ENCODE measurements around the gene SKI.

SKI gene

GRCh38 chr1:2306151-2306978 lies 78.2 kb downstream of the SKI start:
- DNase-seq (ENCODE audit: low read depth) = no peak
- TF ChIP-seq, protein P1, sequence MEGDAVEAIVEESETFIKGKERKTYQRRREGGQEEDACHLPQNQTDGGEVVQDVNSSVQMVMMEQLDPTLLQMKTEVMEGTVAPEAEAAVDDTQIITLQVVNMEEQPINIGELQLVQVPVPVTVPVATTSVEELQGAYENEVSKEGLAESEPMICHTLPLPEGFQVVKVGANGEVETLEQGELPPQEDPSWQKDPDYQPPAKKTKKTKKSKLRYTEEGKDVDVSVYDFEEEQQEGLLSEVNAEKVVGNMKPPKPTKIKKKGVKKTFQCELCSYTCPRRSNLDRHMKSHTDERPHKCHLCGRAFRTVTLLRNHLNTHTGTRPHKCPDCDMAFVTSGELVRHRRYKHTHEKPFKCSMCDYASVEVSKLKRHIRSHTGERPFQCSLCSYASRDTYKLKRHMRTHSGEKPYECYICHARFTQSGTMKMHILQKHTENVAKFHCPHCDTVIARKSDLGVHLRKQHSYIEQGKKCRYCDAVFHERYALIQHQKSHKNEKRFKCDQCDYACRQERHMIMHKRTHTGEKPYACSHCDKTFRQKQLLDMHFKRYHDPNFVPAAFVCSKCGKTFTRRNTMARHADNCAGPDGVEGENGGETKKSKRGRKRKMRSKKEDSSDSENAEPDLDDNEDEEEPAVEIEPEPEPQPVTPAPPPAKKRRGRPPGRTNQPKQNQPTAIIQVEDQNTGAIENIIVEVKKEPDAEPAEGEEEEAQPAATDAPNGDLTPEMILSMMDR (IDR thresholded peaks at IDR 0.05; ENCODE audit: low read depth, low read length, missing control alignments) = no peak

DNA sequence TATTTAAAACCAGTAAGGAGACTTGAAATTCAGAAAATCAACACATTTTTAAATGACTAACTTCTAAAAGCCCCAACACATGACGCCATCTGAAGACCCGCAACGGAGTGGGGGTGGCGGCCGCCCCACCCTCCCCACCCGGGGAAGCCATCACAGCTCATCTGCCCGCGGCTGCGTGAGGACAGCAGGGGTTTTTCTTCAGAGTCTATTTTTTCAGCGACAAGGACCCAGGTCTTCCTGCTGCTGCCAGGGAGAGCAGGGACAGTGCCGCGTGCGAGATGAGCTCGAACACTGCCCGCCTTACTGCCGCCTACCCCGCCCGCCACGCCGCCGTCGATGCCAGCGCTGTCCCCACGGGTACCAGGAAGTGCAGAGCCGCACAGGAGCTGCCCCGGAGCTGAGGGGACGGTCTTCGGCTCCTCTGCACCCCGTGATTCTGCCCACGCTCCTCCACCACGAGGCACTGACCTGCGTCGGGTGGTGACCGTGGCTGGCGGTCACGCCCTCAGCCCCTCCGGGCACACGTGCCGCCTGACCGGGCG lies 79.0 kb downstream of the SKI start:
- TF ChIP-seq, protein P1 (IDR thresholded peaks at IDR 0.05; ENCODE audit: low read depth, low read length, missing control alignments) = no peak
- DNase-seq (ENCODE audit: low read depth) = no peak
- in situ Hi-C loops (cut with HindIII; ENCODE audit: low sequenced_read_pairs) = no loop called here
- H3K4me3 ChIP-seq (ENCODE audit: low read depth, low read length) = no peak overlapping the region

More at GRCh38 chr1:2306151-2306978, 78.2 kb downstream of the SKI start:
- no peak overlapping the region for H3K4me3 ChIP-seq (ENCODE audit: low read depth, low read length)
- in situ Hi-C loops (cut with HindIII; ENCODE audit: low sequenced_read_pairs) = no loop called here

DNA sequence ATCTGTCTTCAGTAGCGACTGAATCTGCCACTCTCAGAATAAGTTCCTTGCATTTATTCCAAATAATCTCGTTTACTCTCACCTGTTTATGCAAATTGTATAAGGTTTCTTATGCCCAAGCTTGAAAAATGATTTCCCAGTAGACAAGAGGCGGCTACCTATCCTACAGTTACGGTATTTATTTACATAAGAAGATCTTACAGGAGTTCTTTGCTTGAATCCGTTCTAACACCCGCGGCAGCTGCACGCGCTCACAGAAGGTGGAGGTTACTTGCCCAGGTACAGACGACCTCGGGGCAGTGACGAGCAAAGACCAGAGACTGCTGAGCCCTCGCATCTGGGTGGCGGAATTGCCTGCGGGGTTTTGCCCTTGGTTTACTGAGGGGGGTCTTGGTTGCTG lies 79.9 kb downstream of the SKI start:
- DNase-seq (ENCODE audit: low read depth) = no peak
- H3K4me3 ChIP-seq (ENCODE audit: low read depth, low read length) = no peak overlapping the region
- in situ Hi-C loops (cut with HindIII; ENCODE audit: low sequenced_read_pairs) = no loop called here
- TF ChIP-seq, protein P1 (IDR thresholded peaks at IDR 0.05; ENCODE audit: low read depth, low read length, missing control alignments) = no peak

- in situ Hi-C loops (cut with HindIII; ENCODE audit: low sequenced_read_pairs) = no loop called here
- H3K4me3 ChIP-seq (ENCODE audit: low read depth, low read length) = no peak overlapping the region
Measured at GRCh38 chr1:2308844-2309243, 80.7 kb downstream of the SKI start.

GRCh38 chr1:2310332-2311183 lies 82.4 kb downstream of the SKI start:
- DNase-seq (ENCODE audit: low read depth) = no peak
- TF ChIP-seq, protein P1 (IDR thresholded peaks at IDR 0.05; ENCODE audit: low read depth, low read length, missing control alignments) = no peak
- H3K4me3 ChIP-seq (ENCODE audit: low read depth, low read length) = no peak overlapping the region
- in situ Hi-C loops (cut with HindIII; ENCODE audit: low sequenced_read_pairs) = no loop called here

More at GRCh38 chr1:2308844-2309243, 80.7 kb downstream of the SKI start:
- DNase-seq (ENCODE audit: low read depth) = no peak
- TF ChIP-seq, protein P1 (IDR thresholded peaks at IDR 0.05; ENCODE audit: low read depth, low read length, missing control alignments) = no peak

Data from astrocyte of the cerebellum (primary cell).